WTC11 (cell line): Measurements from ENCODE around the gene RFTN1. TPM values are rescaled to one million over a fixed set of nuclear protein-coding genes. Genes with fewer than 3 reads are reported as not detected.

Experiments
- ATAC-seq: fragments of 200-7000 bp; cut with Tn5 transposase; 2 replicates; pipeline ENCODE4 v1.10.0; 2021; ENCODE audit warnings: mild to moderate bottlenecking, moderate library complexity
- CTCF ChIA-PET: fragments of 300-600 bp; sonication (Branson Sonifier 250); formaldehyde crosslinking; loops from one replicate; lab custom pipeline; 2021; ENCODE audit warnings: antibody characterized with exemption; lab: Charles Lee
- POLR2A ChIA-PET: fragments of 350-600 bp; sonication (Branson Sonifier 250); formaldehyde crosslinking; loops from one replicate; lab custom pipeline; 2021; ENCODE audit warnings: antibody characterized with exemption; lab: Charles Lee
- DNase-seq: peaks from one replicate; pipeline ENCODE4 v3.0.0; 2021; ENCODE audit warnings: low spot score
- H3K27ac Mint-ChIP-seq: 2 replicates; pipeline ENCODE4 v1.8.0; 2021; ENCODE audit warnings: mixed read lengths
- H3K27me3 Mint-ChIP-seq: 2 replicates; pipeline ENCODE4 v1.8.0; 2021; ENCODE audit warnings: low read depth, mild to moderate bottlenecking, moderate library complexity, mixed read lengths
- H3K36me3 Mint-ChIP-seq: 2 replicates; pipeline ENCODE4 v1.8.0; 2021; ENCODE audit warnings: mixed read lengths
- H3K4me1 Mint-ChIP-seq: 2 replicates; pipeline ENCODE4 v1.8.0; 2022; ENCODE audit warnings: mixed read lengths
- H3K4me3 Mint-ChIP-seq: 2 replicates; pipeline ENCODE4 v1.8.0; 2021; ENCODE audit warnings: mild to moderate bottlenecking, moderate library complexity, mixed read lengths
- H3K9me3 Mint-ChIP-seq: 2 replicates; pipeline ENCODE4 v1.8.0; 2021; ENCODE audit warnings: mixed read lengths
- ARID4B ChIP-seq: sonication (generic); formaldehyde crosslinking; IDR thresholded peaks from 2 replicates; pipeline ENCODE4 v1.8.0; 2023; ENCODE audit warnings: missing genetic modification reagents, mild to moderate bottlenecking, borderline replicate concordance
- ATF3 ChIP-seq: sonication (generic); formaldehyde crosslinking; conservative IDR thresholded peaks from 2 replicates; pipeline ENCODE4 v1.8.1; 2022; ENCODE audit warnings: mild to moderate bottlenecking, missing genetic modification reagents
- FOXP1 ChIP-seq: sonication (generic); formaldehyde crosslinking; IDR thresholded peaks from 2 replicates; pipeline ENCODE4 v1.8.0; 2022; ENCODE audit warnings: missing genetic modification reagents, mild to moderate bottlenecking, moderate library complexity, borderline replicate concordance
- HMGXB4 ChIP-seq: sonication (generic); formaldehyde crosslinking; IDR thresholded peaks from 2 replicates; pipeline ENCODE4 v1.8.1; 2023; ENCODE audit warnings: mild to moderate bottlenecking, moderate library complexity, missing genetic modification reagents
- IRF2 ChIP-seq: sonication (generic); formaldehyde crosslinking; IDR thresholded peaks from 2 replicates; pipeline ENCODE4 v1.8.0; 2022; ENCODE audit warnings: low read depth, missing genetic modification reagents, borderline replicate concordance
- JUN ChIP-seq: sonication (generic); formaldehyde crosslinking; IDR thresholded peaks from 2 replicates; pipeline ENCODE4 v1.8.0; 2023; ENCODE audit warnings: mild to moderate bottlenecking, missing genetic modification reagents
- PRRX2 ChIP-seq: fragments of 250-450 bp; sonication (Bioruptor Pico); IDR thresholded peaks from 2 replicates; pipeline ENCODE4 v1.8.0; 2021; ENCODE audit warnings: mild to moderate bottlenecking
- RELA ChIP-seq: sonication (generic); formaldehyde crosslinking; IDR thresholded peaks from 2 replicates; pipeline ENCODE4 v1.8.1; 2022; ENCODE audit warnings: missing genetic modification reagents, mild to moderate bottlenecking, borderline replicate concordance
- RORB ChIP-seq: fragments of 250-450 bp; sonication (Bioruptor Pico); IDR thresholded peaks from 2 replicates; pipeline ENCODE4 v1.9.0; 2021; ENCODE audit warnings: mild to moderate bottlenecking
- USF2 ChIP-seq: sonication (generic); formaldehyde crosslinking; IDR thresholded peaks from 2 replicates; pipeline ENCODE4 v1.8.1; 2023; ENCODE audit warnings: mild to moderate bottlenecking, missing genetic modification reagents, moderate library complexity
- ZNF232 ChIP-seq: sonication (generic); formaldehyde crosslinking; IDR thresholded peaks from 2 replicates; pipeline ENCODE4 v1.8.0; 2022; ENCODE audit warnings: mild to moderate bottlenecking, missing genetic modification reagents
- ZNF317 ChIP-seq: sonication (generic); formaldehyde crosslinking; IDR thresholded peaks from 2 replicates; pipeline ENCODE4 v1.8.1; 2023; ENCODE audit warnings: low read depth, mild to moderate bottlenecking, moderate library complexity, missing genetic modification reagents, borderline replicate concordance
- ZNF532 ChIP-seq: fragments of 250-450 bp; sonication (Bioruptor Pico); IDR thresholded peaks from 2 replicates; pipeline ENCODE4 v1.9.0; 2021; ENCODE audit warnings: mild to moderate bottlenecking, borderline replicate concordance
- total RNA-seq: library from RNA; stranded (reverse); gene quantifications from 3 replicates; pipeline ENCODE4 v1.2.3, GENCODE V29; 2021
- TF ChIP-seq, protein P1 (sequence below): fragments of 250-450 bp; sonication (Bioruptor Pico); IDR thresholded peaks from 2 replicates; pipeline ENCODE4 v1.9.0; 2021; ENCODE audit warnings: mild to moderate bottlenecking
- TF ChIP-seq, protein P2 (sequence below): fragments of 250-450 bp; sonication (Bioruptor Pico); IDR thresholded peaks from 2 replicates; pipeline ENCODE4 v1.9.0; 2021; ENCODE audit warnings: moderate library complexity, mild to moderate bottlenecking, inconsistent platforms, borderline replicate concordance
- TF ChIP-seq, protein P3 (sequence below): sonication (generic); formaldehyde crosslinking; IDR thresholded peaks from 2 replicates; pipeline ENCODE4 v1.8.1; 2023; ENCODE audit warnings: mild to moderate bottlenecking, missing genetic modification reagents

RFTN1 gene
- total RNA-seq, 1 experiment from 2014 or later, result 3.8 TPM

DNA sequence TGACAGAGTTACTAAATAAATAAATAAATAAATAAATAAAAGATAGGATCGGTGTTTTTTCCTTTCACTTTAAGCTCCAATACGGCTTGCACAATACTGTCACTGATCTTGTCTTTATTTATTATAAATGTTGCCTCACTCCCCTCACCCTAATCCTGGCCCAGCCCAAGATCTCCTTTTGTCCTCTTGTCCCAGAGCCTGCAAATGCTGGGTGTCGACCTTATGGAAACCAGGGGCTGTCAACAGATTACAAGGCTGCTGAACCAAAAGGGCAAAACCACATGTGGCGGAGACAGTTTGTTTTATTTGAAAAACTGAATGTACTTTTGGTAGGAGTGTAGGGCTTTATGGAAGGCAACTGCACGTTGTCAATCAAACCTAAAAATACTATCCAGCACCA, 75.9 kb downstream of the RFTN1 start:
- no peak for DNase-seq
- Mint-ChIP-seq H3K4me1 (peaks cover 13% of the 10 kb centered on the region), H3K27me3 (no peaks in the 10 kb centered on the region), H3K4me3 (no peak overlapping the region), H3K9me3 (no peaks in the 10 kb centered on the region), H3K36me3 (no peaks in the 10 kb centered on the region), H3K27ac (no peak overlapping the region)
- TF ChIP-seq, protein P1, sequence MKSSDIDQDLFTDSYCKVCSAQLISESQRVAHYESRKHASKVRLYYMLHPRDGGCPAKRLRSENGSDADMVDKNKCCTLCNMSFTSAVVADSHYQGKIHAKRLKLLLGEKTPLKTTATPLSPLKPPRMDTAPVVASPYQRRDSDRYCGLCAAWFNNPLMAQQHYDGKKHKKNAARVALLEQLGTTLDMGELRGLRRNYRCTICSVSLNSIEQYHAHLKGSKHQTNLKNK (CRISPR knock-in tag), result no peak
- TF ChIP-seq, protein P2, sequence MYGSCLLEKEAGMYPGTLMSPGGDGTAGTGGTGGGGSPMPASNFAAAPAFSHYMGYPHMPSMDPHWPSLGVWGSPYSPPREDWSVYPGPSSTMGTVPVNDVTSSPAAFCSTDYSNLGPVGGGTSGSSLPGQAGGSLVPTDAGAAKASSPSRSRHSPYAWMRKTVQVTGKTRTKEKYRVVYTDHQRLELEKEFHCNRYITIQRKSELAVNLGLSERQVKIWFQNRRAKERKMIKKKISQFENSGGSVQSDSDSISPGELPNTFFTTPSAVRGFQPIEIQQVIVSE (CRISPR knock-in tag), result no peak
- TF ChIP-seq ATF3 (no peak), RELA (CRISPR knock-in tag) (no peak), RORB (CRISPR knock-in tag) (no peak), IRF2 (CRISPR knock-in tag) (no peak), USF2 (no peak), ZNF232 (CRISPR knock-in tag) (no peak), ARID4B (CRISPR knock-in tag) (no peak), ZNF317 (CRISPR knock-in tag) (no peak), FOXP1 (no peak), PRRX2 (CRISPR knock-in tag) (no peak), ZNF532 (CRISPR knock-in tag) (no peak), JUN (no peak), HMGXB4 (CRISPR knock-in tag) (no peak)
- TF ChIP-seq, protein P3, sequence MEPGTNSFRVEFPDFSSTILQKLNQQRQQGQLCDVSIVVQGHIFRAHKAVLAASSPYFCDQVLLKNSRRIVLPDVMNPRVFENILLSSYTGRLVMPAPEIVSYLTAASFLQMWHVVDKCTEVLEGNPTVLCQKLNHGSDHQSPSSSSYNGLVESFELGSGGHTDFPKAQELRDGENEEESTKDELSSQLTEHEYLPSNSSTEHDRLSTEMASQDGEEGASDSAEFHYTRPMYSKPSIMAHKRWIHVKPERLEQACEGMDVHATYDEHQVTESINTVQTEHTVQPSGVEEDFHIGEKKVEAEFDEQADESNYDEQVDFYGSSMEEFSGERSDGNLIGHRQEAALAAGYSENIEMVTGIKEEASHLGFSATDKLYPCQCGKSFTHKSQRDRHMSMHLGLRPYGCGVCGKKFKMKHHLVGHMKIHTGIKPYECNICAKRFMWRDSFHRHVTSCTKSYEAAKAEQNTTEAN (CRISPR knock-in tag), result no peak
- ChIA-PET CTCF (no interaction called here), POLR2A (no interaction called here)
- no peak for ATAC-seq
